SU-DHL-6 (cell line): Measurements from ENCODE around the gene SEPTIN1.

Experiments used
- H2AFZ ChIP-seq: fragments of 200-600 bp; sonication (generic); 2 replicates; pipeline ENCODE4 v1.6.1; 2014; ENCODE audit warnings: low read depth, mild to moderate bottlenecking, moderate library complexity, mixed read lengths, antibody characterized with exemption, low read length; ENCODE audit not compliant: severe bottlenecking
- H3F3A ChIP-seq: fragments of 200-600 bp; shearing (Covaris generic); 2 replicates; pipeline ENCODE4 v1.6.0; 2016; ENCODE audit warnings: antibody characterized with exemption, mild to moderate bottlenecking; ENCODE audit not compliant: insufficient read depth
- H3K27ac ChIP-seq: fragments of 200-600 bp; sonication (generic); 2 replicates; pipeline ENCODE4 v1.5.1; 2016; ENCODE audit warnings: low read depth, mild to moderate bottlenecking, low read length, moderate library complexity, mixed read lengths
- H3K27me3 ChIP-seq: fragments of 200-600 bp; sonication (generic), shearing (Covaris generic); 2 replicates; pipeline ENCODE4 v1.6.0; 2014; ENCODE audit warnings: mild to moderate bottlenecking, low read length
- H3K36me3 ChIP-seq: fragments of 200-600 bp; sonication (generic); 2 replicates; pipeline ENCODE4 v1.6.1; 2014; ENCODE audit warnings: mild to moderate bottlenecking, low read length, mixed read lengths
- H3K4me2 ChIP-seq: fragments of 300-600, 200-600 bp; shearing (Covaris generic), sonication (generic); 2 replicates; pipeline ENCODE4 v1.6.0; 2014; ENCODE audit warnings: low read length, low read depth, mild to moderate bottlenecking; ENCODE audit not compliant: poor library complexity, severe bottlenecking
- H3K4me3 ChIP-seq: fragments of 200-600 bp; sonication (generic); 2 replicates; pipeline ENCODE4 v1.5.1; 2014; ENCODE audit warnings: antibody characterized with exemption, low read length, mild to moderate bottlenecking, mixed read lengths; ENCODE audit not compliant: insufficient read depth, poor library complexity, severe bottlenecking
- H3K79me2 ChIP-seq: fragments of 200-600 bp; sonication (generic); 2 replicates; pipeline ENCODE4 v1.6.1; 2014; ENCODE audit warnings: mild to moderate bottlenecking, low read length, moderate library complexity; ENCODE audit not compliant: insufficient read depth
- H3K9ac ChIP-seq: fragments of 200-600 bp; sonication (generic); 2 replicates; pipeline ENCODE4 v1.7.0; 2014; ENCODE audit warnings: mild to moderate bottlenecking, low read length
- H3K9me2 ChIP-seq: fragments of 200-600 bp; sonication (generic); replicated peaks from 2 replicates; pipeline ENCODE4 v1.6.1; 2014; ENCODE audit warnings: low read length; ENCODE audit not compliant: insufficient read depth
- H3K9me3 ChIP-seq: fragments of 200-600 bp; sonication (generic); 2 replicates; pipeline ENCODE4 v1.6.1; 2014; ENCODE audit warnings: low read length, mixed read lengths; ENCODE audit not compliant: insufficient read depth
- H4K20me1 ChIP-seq: fragments of 200-600 bp; sonication (generic); 2 replicates; pipeline ENCODE4 v1.6.1; 2014; ENCODE audit warnings: low read depth, mild to moderate bottlenecking, antibody characterized with exemption, low read length, moderate library complexity, mixed read lengths
- EZH2phosphoT487 ChIP-seq: fragments of 200-600 bp; sonication (generic), shearing (Covaris generic); conservative IDR thresholded peaks from 2 replicates; pipeline ENCODE4 v1.6.1; 2018; ENCODE audit warnings: mild to moderate bottlenecking, antibody characterized with exemption, low read length, moderate library complexity, mixed read lengths
- TF ChIP-seq, protein P1 (sequence below): fragments of 200-600 bp; sonication (generic); IDR thresholded peaks from one replicate; pipeline ENCODE4 v1.5.1; 2017; ENCODE audit warnings: antibody characterized with exemption, mild to moderate bottlenecking, low read length, moderate library complexity; ENCODE audit not compliant: insufficient read depth, poor library complexity, severe bottlenecking

Gene SEPTIN1

DNA sequence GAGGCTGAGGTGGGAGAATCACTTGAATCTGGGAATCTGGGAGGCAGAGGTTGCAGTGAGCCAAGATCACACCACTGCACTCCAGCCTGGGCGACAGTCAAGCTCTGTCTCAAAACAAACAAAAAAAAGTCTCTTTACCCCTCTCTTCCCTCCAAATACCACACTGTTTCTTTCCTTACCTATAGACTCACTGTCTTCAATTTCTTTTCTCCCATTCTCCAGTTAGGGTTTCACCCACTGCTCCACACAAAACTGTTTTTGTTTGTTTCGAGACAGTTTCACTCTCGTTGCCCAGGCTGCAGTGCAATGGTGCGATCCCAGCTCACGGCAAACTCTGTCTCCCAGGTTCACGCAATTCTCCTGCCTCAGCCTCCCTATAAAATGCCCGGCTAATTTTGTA is 21.2 kb downstream of the SEPTIN1 start:
- no peak overlapping the region for H3K4me2 ChIP-seq
- no peaks in the 10 kb centered on the region for H3K9me3 ChIP-seq
- no peaks in the 10 kb centered on the region for H3K27me3 ChIP-seq
- no peaks in the 10 kb centered on the region for H3K9me2 ChIP-seq
- peaks cover 5% of the 10 kb centered on the region; the same call in 1 of the 2 replicates for H3K36me3 ChIP-seq
- TF ChIP-seq, protein P1, sequence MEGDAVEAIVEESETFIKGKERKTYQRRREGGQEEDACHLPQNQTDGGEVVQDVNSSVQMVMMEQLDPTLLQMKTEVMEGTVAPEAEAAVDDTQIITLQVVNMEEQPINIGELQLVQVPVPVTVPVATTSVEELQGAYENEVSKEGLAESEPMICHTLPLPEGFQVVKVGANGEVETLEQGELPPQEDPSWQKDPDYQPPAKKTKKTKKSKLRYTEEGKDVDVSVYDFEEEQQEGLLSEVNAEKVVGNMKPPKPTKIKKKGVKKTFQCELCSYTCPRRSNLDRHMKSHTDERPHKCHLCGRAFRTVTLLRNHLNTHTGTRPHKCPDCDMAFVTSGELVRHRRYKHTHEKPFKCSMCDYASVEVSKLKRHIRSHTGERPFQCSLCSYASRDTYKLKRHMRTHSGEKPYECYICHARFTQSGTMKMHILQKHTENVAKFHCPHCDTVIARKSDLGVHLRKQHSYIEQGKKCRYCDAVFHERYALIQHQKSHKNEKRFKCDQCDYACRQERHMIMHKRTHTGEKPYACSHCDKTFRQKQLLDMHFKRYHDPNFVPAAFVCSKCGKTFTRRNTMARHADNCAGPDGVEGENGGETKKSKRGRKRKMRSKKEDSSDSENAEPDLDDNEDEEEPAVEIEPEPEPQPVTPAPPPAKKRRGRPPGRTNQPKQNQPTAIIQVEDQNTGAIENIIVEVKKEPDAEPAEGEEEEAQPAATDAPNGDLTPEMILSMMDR = no peak
- TF ChIP-seq EZH2phosphoT487 = no peak
- H3K79me2 ChIP-seq = peaks cover 46% of the 10 kb centered on the region
- H3K9ac ChIP-seq = no peak overlapping the region
- no peak overlapping the region for H2AFZ ChIP-seq
- no peak overlapping the region for H3K27ac ChIP-seq
- no peaks in the 10 kb centered on the region for H4K20me1 ChIP-seq
- peaks cover 12% of the 10 kb centered on the region for H3F3A ChIP-seq
- no peak overlapping the region for H3K4me3 ChIP-seq

DNA sequence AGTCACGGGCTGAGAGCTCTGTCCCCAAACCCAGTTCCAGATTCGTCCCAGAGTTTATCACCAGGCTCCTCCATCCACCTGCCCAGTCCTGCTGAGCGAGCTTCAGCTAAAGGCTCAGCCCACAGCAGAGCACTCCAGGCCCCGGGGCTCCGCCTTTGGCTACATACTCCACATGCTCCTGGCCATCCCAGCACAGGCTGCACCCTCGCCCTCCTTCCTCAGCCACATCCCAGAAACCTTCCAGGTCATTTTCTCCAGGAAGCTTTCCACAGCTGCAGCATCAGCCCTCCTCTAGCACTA is 22.5 kb downstream of the SEPTIN1 start:
- TF ChIP-seq, protein P1 = no peak
- TF ChIP-seq EZH2phosphoT487 = no peak
- no peak overlapping the region for H3K4me2 ChIP-seq
- peaks cover 5% of the 10 kb centered on the region; the same call in 1 of the 2 replicates for H3K36me3 ChIP-seq
- peaks cover 35% of the 10 kb centered on the region for H3K79me2 ChIP-seq
- H3K9ac ChIP-seq = no peak overlapping the region
- no peak overlapping the region for H3K4me3 ChIP-seq
- H3K9me2 ChIP-seq = no peaks in the 10 kb centered on the region
- peaks cover 15% of the 10 kb centered on the region for H3F3A ChIP-seq
- no peak overlapping the region for H2AFZ ChIP-seq
- no peaks in the 10 kb centered on the region for H4K20me1 ChIP-seq
- no peaks in the 10 kb centered on the region for H3K27me3 ChIP-seq
- no peak overlapping the region for H3K27ac ChIP-seq
- H3K9me3 ChIP-seq = no peaks in the 10 kb centered on the region

DNA sequence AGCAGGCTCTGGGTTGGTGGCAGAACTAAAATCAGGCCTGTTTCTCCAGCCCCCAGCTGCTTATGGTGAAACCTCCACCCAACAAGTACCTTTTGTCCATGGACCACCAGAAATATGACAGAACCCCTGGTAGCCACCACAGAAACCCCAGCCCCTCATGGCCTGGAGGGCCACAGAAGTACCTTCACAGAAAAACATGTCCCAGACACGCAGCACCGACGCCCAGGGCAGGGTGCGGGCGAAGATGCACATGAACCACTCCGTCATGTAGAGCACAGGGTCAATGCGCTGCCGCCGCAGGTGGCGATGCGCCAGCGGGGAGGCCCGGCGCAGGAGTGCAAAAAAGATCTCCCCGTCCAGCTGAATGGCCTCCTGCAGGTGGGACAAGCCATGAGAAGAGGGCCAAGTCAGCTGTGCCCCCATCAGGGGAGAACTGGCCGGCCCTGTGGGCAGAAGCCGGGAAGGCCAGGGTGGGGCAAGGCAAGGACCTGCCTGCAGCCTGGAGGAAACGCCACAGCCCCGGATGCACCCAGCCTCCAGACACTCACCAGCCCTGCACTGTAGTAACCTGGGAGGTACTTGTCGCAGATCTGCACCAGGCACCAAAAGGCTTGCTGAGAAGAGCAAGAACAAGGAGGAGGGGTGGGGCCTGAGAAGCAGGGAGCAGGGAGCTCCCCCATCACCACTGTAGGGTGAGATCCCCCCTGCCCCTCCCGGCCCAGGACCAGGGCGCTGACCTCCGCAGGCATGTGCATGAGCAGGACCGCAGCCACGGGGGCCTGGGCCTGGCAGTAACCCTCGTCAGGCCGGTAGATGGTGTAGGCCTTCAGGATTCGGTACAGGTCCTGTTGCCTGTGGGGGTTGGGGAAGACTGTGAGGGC is 23.1 kb downstream of the SEPTIN1 start:
- peaks cover 15% of the 10 kb centered on the region for H3F3A ChIP-seq
- H3K4me3 ChIP-seq = no peak overlapping the region
- H3K27me3 ChIP-seq = no peaks in the 10 kb centered on the region
- H3K9me2 ChIP-seq = no peaks in the 10 kb centered on the region
- H3K4me2 ChIP-seq = no peak overlapping the region
- TF ChIP-seq, protein P1 = no peak
- no peak for TF ChIP-seq EZH2phosphoT487
- no peak overlapping the region for H2AFZ ChIP-seq
- peaks cover 5% of the 10 kb centered on the region; the same call in 1 of the 2 replicates for H3K36me3 ChIP-seq
- no peaks in the 10 kb centered on the region for H3K9me3 ChIP-seq
- no peak overlapping the region for H3K27ac ChIP-seq
- peaks cover 35% of the 10 kb centered on the region for H3K79me2 ChIP-seq
- no peak overlapping the region for H3K9ac ChIP-seq
- H4K20me1 ChIP-seq = no peaks in the 10 kb centered on the region
